Epithelial cell of esophagus (primary cell): Measurements from ENCODE around the gene CELA2A.
"Not testable (repeated sequence)": the region's sequence is repeated elsewhere in the genome, so short reads cannot be mapped to it uniquely, and the experiment has no call there.

Experiments
- DNase-seq: peaks from one replicate; pipeline ENCODE4 v3.0.0; 2010; ENCODE audit warnings: low read depth
- H3K4me3 ChIP-seq: 2 replicates; pipeline ENCODE4 v1.5.1; 2011; ENCODE audit warnings: mild to moderate bottlenecking, low read length, control low read depth
- CTCF ChIP-seq: IDR thresholded peaks from 2 replicates; pipeline ENCODE4 v1.5.1; 2011; ENCODE audit warnings: low read depth, mild to moderate bottlenecking, low read length, control low read depth, inconsistent platforms; ENCODE audit not compliant: insufficient read depth; ENCODE audit errors: missing control alignments

The CELA2A gene

GRCh38 chr1:15460708-15461095 lies 4.2 kb downstream of the CELA2A start:
- TF ChIP-seq CTCF: no peak
- H3K4me3 ChIP-seq: no peak overlapping the region
- no peak for DNase-seq

- H3K4me3 ChIP-seq: not testable (repeated sequence)
- DNase-seq: peak; percentile 48
These were observed 6.7 kb downstream of the CELA2A start for GRCh38 chr1:15463064-15463800.

GRCh38 chr1:15463926-15464322 lies 7.4 kb downstream of the CELA2A start:
- not testable (repeated sequence) for DNase-seq, H3K4me3 ChIP-seq

GRCh38 chr1:15465674-15466073 lies 9.1 kb downstream of the CELA2A start:
- DNase-seq: no peak

GRCh38 chr1:15466955-15467625 lies 10.6 kb downstream of the CELA2A start:
- peak; percentile 59 for DNase-seq
- H3K4me3 ChIP-seq: not testable (repeated sequence)

More at GRCh38 chr1:15465674-15466073, 9.1 kb downstream of the CELA2A start:
- H3K4me3 ChIP-seq: no peak overlapping the region
- TF ChIP-seq CTCF: no peak

GRCh38 chr1:15468145-15468544 lies 11.6 kb downstream of the CELA2A start:
- DNase-seq: no peak
- no peak for TF ChIP-seq CTCF
- H3K4me3 ChIP-seq: no peak overlapping the region

GRCh38 chr1:15469361-15469760 lies 12.8 kb downstream of the CELA2A start:
- no peak for DNase-seq
- no peak for TF ChIP-seq CTCF
- no peak overlapping the region for H3K4me3 ChIP-seq

GRCh38 chr1:15469821-15470448 lies 13.4 kb downstream of the CELA2A start:
- H3K4me3 ChIP-seq, DNase-seq: not testable (repeated sequence)

GRCh38 chr1:15471067-15471466 lies 14.5 kb downstream of the CELA2A start:
- H3K4me3 ChIP-seq, DNase-seq: not testable (repeated sequence)

- DNase-seq, H3K4me3 ChIP-seq: not testable (repeated sequence)
These were observed 15.2 kb downstream of the CELA2A start for GRCh38 chr1:15471723-15472122.
